LNCAP (cell line): ENCODE data around the gene COPS9.

ENCODE experiments used
- TF ChIP-seq, protein P1 (sequence below): fragments of 450-650 bp; IDR thresholded peaks from 2 replicates; pipeline ENCODE4 v1.5.1; 2017; ENCODE audit warnings: mild to moderate bottlenecking

The COPS9 gene

DNA sequence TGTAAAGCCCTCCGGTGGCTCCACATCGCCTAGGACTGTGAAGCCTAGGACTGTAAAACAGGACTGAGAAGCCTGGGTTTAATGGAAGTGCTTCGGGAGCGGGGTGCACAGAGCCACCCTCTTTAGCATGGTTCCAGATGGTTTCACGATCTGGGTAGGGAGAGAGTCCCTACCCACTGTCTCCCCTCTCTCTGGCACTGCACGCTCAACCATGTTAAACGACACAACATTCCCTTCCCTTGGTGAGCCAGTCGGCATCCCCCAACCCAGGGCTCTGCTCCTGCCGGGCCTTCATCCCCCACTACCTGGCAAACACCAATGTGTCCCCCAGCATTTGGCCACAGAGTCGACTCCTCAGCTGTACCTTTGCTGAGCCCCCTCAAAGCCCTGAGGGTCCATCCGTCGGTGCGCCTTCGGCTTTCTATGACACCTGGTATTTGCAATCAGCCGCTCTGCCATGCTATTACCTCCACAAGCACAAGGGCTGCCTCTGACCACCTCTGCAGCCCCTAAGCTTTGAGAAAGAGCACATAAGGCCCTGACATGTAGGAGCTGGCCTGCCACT, 1.1 kb downstream of the COPS9 start:
- TF ChIP-seq, protein P1, sequence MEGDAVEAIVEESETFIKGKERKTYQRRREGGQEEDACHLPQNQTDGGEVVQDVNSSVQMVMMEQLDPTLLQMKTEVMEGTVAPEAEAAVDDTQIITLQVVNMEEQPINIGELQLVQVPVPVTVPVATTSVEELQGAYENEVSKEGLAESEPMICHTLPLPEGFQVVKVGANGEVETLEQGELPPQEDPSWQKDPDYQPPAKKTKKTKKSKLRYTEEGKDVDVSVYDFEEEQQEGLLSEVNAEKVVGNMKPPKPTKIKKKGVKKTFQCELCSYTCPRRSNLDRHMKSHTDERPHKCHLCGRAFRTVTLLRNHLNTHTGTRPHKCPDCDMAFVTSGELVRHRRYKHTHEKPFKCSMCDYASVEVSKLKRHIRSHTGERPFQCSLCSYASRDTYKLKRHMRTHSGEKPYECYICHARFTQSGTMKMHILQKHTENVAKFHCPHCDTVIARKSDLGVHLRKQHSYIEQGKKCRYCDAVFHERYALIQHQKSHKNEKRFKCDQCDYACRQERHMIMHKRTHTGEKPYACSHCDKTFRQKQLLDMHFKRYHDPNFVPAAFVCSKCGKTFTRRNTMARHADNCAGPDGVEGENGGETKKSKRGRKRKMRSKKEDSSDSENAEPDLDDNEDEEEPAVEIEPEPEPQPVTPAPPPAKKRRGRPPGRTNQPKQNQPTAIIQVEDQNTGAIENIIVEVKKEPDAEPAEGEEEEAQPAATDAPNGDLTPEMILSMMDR: no peak

DNA sequence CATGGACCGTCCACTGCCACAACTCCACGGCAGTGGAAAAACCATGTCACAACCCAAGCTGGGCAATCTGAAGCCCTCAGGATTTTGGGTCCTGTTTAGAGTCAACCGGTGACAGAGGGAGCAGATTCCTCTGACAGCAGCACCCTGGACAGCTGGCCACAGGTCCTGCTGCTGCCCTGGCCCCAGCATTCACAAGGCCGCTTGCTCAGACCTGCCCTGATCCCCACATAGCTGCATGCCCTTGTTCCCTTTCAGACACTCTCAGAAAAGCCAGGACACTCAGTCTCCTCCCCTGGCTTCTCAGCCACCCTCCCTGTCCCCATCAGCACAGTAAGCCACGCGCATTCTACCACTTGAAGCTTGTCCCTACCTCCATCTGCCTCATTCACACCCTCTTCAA, 1.6 kb downstream of the COPS9 start:
- TF ChIP-seq, protein P1: no peak

DNA sequence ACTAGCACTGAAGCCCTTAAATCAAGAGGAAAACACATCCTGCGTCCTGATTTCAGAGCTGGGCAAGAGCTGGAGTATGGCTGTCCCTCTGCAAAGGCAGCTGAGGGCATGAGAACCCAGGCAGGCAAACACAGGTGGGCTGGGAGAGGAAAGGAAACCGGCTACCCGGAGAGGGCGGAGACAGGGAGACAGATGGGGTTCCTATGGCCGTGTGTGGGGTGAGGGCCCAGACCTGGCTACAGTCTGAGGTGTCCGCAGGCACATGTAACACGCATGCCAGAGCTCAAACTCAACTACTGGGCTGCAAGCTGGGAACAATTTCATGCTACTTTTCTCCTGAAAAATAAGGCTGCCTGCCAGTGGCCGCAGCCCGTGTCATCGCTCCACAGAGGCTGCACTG, 2.7 kb downstream of the COPS9 start:
- TF ChIP-seq, protein P1: no peak

DNA sequence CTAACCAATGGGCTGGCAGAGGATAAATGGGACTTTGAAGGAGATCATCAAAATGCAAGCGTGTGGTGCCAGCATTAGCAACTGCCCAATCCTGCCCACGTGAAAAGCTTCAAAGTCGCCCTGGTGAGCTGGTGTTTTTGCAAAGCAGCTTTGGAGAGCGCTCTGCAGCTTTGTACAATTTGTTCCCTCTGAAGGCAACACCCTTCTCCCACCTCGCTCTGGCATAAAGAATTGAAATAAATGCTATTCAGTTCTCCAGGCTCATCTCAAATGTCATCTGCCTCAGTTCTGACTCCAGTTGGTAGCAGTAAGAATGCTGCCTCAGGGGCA, 3.5 kb downstream of the COPS9 start:
- TF ChIP-seq, protein P1: no peak

DNA sequence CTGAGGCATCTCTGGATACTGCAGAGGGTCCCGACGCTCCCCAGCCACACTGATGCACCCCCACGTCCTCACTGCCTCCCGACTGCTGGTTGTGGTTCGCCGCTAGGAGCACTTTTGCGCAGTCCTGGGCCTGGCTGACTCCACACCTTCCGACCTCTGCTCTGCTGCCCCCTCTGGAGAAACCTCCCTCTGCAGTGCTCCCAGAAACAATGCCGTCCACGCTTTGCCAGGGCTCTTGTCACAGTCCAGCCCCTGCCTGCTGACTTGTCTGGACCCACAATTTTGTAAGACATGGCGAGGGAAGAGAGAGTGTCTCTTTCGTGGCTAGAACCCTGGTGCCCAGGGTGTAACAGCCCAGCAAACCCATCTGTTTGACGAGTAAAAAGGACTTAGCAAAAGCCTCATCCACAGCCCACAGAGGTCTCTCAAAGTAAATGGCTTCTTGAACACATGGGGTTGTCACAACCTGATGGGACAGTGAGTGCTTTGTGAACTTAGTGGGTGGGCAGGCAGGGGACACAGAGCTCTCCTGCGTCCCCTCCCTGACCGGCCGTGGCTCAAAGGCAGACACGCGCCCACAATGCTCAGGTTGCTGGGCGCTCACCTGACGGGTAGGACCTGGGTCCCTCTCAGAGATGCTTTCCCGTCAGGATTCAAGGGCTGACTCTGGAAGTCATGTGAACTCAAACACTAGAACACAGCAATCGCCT, 4.0 kb downstream of the COPS9 start:
- TF ChIP-seq, protein P1: no peak

DNA sequence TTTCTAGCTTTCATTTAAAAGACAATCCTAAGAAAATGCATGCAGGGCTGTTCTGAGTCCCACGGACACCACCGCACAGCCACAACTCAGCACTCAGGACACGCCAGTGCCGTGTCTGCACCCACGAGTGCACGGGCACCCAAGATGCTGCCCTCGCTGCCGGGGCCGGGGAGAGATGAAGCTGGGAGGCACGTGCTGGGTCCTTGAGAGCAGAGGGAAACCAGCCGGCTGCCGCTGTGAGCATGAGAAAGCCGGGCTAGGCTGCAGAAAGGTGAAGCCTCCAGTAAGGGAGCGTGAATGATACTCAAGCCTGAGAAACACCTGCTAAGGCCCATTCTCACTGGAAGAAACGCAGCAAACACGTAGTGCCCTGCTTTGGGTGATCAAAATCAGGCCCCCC, 4.8 kb downstream of the COPS9 start:
- TF ChIP-seq, protein P1: no peak

DNA sequence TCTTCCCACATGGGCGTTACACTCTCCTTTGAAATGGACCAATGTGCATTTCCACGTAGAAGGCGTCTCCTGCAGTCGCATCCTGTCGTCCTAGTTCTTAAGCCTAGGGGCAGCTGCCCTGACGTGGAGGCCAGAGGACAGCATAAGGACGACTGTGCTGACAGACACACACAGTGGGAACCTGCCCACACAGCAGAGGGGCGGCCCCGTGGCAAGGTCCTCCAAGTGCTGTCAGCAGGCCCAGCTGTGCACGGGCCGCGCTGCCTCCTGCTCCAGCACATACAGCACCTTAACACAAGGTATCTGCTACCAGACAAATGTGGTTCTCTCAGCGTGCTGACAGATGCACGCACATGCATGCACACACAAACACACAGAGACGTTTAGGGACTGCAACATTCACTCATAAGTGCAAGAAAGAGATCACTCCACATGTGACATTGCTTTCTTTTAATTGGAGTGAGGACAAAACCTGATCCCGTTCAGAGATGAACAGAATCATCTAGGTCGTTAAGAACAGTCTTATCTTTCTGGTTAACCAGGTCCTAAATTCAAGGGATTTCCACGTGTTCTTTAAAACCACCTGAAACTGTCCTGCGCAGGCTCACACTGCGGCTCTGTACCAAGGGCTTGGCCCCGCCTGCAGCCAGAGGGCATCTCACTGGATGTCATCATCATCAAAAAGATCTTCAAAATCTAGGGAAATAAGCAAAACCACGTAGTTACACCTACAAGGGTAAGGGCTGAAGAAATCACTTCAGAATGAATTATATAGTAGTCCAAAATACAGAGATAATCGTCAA, 5.5 kb downstream of the COPS9 start:
- TF ChIP-seq, protein P1: no peak
